Suppressor macrophage treated with lipopolysaccharide for 1 hour (primary cell): Measurements from ENCODE around the gene TNFSF8.
A peak's percentile ranks its signal among the peaks of the same experiment; 100 is the strongest.

Experiments
- DNase-seq, 3 donors: peaks; one replicate each; pipeline ENCODE4 v3.0.0-alpha.2; 2020 to 2022

Gene TNFSF8

DNA sequence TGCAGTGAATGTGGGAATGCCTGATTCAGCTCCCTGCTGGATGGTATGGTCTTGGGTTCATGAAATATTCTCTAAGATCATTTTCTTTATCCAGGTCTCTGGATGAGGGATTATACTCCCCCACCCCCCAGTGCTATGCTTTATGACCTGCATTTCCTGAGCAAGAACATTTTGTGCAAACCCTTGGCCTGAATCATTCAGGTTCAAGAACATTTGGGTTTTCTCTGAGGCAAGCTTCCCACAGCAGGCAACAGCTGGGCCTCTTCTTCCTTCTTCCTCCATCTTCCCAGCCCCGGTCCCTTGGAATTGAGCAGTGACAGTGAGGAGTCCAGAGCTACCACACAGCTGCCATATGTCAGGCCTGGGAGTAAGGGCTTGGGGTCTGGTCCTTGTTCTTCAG, 65.9 kb downstream of the TNFSF8 start:
- no peak for DNase-seq

DNA sequence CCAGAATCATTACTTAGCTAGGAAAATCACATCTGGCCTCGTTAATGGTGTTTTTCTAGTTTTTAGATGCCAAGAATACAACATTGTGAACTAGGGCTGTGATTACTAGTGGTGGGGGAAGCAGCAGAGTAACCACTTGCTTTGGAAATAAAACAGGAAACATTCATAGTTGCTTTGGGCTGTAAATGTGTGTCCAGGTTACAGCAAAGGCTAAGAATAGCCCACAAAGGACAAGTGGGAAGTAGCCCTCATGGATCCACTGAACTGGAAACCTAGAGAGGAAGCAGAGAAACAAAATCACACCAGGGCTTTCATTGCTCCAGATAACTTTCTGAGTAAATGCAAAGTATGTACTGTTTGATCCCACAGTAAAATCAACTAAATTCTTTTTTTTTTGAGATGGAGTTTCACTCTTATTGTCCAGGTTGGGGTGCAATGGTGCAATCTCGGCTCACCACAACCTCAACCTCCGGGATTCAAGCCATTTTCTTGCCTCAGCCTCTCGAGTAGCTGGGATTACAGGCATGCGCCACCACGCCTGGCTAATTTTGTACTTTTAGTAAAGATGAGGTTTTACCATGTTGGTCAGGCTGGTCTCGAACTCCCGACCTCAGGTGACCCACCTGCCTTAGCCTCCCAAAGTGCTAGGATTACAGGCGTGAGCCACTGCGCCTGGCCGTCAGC, 68.3 kb downstream of the TNFSF8 start:
- DNase-seq: peak; percentile 34 to 41 (median 34)

DNA sequence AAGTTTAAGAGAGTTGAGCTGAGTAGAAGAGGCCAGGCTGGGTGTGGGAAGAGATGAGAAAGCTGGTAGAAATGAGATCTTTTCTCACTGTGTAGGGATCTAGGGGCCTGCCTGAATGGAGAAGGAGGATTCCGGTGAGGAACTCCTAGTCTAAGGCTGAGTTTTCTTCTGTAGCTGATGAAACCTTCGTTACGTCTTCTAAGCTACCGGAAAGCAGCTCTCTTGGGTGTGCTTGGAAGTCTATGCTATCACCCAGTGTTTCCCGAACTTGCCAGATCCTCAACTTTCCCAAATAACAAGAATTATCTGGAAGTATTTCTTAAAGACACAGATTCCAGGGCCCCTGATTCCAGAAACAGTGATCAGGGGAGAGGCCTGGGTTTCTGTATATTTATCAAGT, 69.1 kb downstream of the TNFSF8 start:
- DNase-seq: no peak

DNA sequence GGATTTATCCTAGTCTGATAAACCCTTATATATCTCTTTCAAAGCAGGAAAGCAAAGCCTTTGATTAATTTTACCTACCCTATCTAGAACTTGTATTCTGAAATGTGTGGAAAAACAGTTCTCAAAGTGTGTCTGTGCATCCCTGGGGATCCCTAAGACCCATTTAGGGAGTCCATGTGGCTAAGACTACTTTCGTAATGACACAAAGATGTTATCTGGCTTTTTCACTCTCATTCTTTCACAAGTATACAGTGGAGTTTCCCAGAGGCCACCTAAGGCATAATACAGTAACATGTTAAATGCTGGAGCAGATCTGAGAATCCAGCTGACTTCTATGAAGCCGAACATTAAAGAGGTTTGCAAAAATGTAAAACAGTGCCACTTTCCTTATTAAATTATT, 70.2 kb downstream of the TNFSF8 start:
- no peak for DNase-seq

DNA sequence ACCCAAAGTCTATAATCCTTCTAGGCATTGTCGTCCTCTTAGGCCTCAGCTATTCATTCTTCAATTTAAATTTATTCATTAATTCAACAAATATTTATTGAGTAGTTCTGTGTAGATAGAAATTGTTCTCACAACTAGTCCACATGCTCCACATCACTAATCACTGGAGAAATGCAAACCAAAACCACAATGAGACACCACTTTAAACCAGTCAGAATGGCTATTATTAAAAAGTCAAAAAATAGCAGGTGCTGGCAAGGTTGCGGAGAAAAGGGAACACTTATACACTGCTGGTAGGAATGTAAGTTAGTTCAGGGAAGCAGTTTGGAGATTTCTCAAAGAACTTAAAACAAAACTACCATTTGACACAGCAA, 73.5 kb downstream of the TNFSF8 start:
- DNase-seq: no peak

DNA sequence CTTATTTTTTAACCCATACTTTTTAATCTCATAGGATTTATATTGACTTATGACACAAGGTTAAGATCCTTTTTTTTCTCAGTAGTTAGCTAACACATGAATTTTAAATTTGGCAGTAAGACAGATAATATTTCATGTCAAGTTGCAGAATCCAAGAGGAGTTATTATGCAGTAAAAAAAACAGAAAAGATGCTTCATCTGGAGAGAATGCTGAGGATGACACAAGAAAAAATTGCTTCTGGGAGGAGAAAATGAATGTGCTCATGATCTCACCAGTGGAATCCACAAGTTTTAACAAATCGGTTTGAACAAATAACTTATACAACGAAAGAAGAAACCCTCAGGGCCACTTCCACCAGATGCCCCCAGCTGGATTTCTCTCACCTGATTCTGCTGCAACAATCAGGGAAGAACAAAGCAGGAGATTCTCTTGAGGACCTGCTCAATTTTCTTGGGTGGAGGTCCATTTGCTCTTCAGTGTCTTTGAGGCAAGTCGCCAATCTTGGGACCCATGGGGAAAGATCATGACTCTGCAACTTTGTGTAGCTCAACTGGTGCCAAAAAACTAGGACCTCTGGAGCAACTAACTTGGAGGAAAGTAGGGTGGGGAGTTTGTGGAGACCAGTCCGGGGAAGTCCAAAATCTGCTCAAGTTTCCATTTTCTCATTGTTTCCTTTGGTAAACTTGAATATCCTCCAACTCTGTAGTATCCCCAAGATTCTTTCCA, 74.0 kb downstream of the TNFSF8 start:
- no peak for DNase-seq

DNA sequence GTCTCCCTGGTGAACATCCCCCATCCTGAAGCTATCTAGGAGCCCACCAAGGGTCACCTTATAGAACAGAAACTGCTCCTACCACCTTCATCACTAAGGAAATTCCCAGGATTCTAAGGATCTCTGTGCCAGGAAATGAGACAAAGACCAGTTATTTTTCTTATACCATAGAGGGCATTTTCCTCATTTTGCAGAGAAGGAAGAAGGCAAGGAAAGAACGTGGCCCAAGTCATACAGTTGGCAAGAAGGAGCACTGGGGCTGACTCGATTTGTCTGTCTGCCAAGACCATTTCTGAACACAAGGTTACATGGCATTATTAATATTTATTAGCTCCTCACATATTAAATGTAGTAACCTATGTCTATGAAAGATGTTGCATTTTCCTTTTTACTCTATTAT, 74.9 kb downstream of the TNFSF8 start:
- DNase-seq: no peak

DNA sequence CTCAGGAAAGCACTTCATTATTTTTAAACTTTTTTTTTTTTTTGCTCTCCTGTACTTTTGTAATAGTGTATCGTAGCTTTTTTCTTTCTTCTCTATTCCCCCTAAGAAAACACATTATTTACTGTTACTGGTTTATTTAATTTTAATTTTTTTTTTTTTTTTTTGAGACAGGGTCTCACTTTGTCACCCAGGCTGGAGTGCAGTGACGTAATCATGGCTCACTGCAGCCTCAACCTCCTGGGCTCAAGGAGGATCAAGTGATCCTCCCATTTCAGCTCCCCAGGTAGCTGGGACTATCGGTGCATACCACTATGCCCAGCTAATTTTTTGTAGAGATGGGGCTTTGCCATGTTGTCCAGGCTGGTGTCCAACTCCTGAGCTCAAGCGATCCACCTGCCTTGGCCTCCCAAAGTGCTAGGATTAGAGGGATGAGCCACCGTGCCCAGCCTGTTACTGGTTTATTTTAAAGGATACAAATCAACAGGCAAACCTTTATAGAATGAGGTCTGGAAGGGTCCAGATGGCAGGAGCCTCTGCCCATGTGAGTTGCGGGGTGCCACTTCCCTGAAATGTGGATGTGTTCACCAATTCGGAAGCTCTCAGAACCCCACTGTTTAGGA, 75.5 kb downstream of the TNFSF8 start:
- DNase-seq: no peak

DNA sequence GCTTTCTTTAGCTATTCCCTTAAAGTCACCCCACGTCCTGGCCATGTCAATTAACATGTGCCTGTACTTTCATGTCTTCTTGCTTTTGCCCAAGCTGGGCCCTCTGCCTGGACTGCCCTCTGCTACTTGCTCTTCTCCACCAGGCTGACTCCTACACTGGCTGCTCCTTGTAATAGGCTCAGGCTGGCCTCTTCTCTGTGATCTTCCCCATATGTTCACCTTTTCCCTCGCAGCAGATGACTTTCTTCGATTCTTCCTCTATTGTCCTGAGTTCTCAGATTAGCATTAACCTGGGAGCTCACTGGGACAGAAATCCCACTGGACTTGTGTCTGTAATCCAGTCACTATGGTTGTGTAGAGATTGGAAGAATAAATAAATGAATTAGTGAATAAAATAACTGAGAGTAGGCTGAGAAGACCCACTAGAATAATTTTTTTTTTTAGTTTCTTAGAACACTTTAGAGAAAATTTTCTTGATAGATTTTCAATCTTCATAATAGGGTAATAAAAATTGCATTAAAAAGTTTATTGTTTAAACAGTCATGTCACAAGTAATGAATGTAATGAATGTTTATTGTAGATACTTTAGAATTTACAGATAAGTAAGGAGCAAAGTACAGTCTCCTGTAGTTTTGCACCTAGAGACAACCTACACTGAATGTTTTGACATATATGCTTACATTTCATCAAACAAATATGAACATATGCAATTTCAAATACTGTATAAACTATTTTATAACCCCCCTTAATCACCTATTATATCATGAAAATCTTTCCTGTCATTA, 77.1 kb downstream of the TNFSF8 start:
- DNase-seq: peak in 1 of 3 donors; percentile 28

DNA sequence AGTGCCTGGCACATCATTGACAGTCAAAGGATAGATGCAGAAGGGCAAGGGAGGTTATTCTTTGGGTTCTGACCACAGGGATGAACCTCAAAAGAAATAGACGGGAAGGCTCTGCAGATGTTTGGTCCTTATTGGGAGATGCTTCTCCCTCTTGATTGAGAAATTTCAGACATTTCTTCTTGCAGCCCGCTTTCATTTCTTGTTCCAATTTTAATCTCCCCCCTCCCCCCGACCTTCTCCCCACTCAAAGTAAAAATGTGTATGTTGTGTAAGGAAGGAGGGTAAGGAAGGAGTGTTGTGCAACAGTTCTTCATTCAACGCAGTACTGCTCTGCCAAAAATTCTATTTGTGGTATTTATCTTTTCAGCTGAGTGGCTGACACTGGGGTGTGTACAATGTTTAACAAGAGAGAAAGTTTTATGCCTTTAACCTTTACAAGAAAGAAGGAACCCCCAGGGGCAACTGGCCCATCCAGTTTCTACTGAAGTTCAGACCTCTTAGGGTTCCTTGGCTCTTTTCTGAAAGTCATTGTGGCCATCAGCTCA, 78.3 kb downstream of the TNFSF8 start:
- DNase-seq: peak; percentile 48 to 52 (median 50)

DNA sequence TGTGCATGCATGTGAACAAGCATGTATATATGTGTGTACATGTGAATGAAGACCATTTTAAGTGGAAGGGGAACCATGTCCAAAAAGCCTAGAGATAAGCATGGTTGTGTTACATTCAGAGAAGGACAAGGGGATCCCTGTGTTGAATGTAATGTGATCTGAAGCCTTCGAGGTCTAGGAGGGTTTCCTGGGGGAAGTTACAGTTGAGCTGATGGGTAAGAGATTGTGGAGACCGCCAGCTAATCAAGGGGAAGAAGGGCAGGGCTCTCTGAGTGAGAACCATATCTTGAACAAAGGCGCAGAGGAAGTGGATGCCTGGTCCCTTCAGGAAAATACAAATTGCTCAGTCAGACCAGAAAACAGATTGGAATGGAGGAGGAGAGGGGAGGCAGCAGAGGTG, 79.1 kb downstream of the TNFSF8 start:
- DNase-seq: no peak
